ENCODE measurements around the gene PAK4. TPM values are rescaled to one million over a fixed set of nuclear protein-coding genes. Genes with fewer than 3 reads are reported as not detected.
A peak's percentile ranks its signal among the peaks of the same experiment; 100 is the strongest.

Gene PAK4
- total RNA-seq, 1 experiment from 2014 or later: 90.1 TPM

- H3K9me2 ChIP-seq (ENCODE audit: insufficient read depth): no peaks in the 10 kb centered on the region
- peak overlapping the region; percentile 61 to 85 for H3K4me3 ChIP-seq (replicated peaks in 1 of 2; ENCODE audit: low read depth in 1 of 2, low read length in 2 of 2)
- no peak overlapping the region for H2AFZ ChIP-seq (ENCODE audit: low read depth, low read length, poor library complexity, severe bottlenecking)
- peak overlapping the region; percentile 39; the same call in 1 of the 2 replicates for H3K27ac ChIP-seq (ENCODE audit: low read depth, low read length)
- TF ChIP-seq, protein P1, sequence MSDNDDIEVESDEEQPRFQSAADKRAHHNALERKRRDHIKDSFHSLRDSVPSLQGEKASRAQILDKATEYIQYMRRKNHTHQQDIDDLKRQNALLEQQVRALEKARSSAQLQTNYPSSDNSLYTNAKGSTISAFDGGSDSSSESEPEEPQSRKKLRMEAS (IDR thresholded peaks at IDR 0.05): no peak
- TF ChIP-seq POLR2A (IDR thresholded peaks at IDR 0.05; ENCODE audit: borderline replicate concordance, extremely low read depth, insufficient read depth, insufficient read length): no peak
- TF ChIP-seq, protein P2, sequence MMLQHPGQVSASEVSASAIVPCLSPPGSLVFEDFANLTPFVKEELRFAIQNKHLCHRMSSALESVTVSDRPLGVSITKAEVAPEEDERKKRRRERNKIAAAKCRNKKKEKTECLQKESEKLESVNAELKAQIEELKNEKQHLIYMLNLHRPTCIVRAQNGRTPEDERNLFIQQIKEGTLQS (IDR thresholded peaks at IDR 0.05): no peak
- no peak for TF ChIP-seq SRF (IDR thresholded peaks at IDR 0.05; ENCODE audit: low read depth)
- no peak for TF ChIP-seq ELF1 (IDR thresholded peaks at IDR 0.05; ENCODE audit: borderline replicate concordance, low read depth)
- no peak for TF ChIP-seq JUND (IDR thresholded peaks at IDR 0.05)
- no peak for TF ChIP-seq EZH2phosphoT487 (IDR thresholded peaks at IDR 0.05; ENCODE audit: borderline replicate concordance)
- no peak for TF ChIP-seq SP1 (IDR thresholded peaks at IDR 0.05; ENCODE audit: low read depth)
- no peak for TF ChIP-seq TCF7L2 (IDR thresholded peaks at IDR 0.05; ENCODE audit: borderline replicate concordance, extremely low read depth, insufficient read depth, insufficient read length)
- TF ChIP-seq RAD21 (IDR thresholded peaks at IDR 0.05; ENCODE audit: low read depth): no peak
- no peak for TF ChIP-seq POLR2AphosphoS5 (IDR thresholded peaks at IDR 0.05; ENCODE audit: low read depth, low read length)
- TF ChIP-seq, protein P3, sequence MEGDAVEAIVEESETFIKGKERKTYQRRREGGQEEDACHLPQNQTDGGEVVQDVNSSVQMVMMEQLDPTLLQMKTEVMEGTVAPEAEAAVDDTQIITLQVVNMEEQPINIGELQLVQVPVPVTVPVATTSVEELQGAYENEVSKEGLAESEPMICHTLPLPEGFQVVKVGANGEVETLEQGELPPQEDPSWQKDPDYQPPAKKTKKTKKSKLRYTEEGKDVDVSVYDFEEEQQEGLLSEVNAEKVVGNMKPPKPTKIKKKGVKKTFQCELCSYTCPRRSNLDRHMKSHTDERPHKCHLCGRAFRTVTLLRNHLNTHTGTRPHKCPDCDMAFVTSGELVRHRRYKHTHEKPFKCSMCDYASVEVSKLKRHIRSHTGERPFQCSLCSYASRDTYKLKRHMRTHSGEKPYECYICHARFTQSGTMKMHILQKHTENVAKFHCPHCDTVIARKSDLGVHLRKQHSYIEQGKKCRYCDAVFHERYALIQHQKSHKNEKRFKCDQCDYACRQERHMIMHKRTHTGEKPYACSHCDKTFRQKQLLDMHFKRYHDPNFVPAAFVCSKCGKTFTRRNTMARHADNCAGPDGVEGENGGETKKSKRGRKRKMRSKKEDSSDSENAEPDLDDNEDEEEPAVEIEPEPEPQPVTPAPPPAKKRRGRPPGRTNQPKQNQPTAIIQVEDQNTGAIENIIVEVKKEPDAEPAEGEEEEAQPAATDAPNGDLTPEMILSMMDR (IDR thresholded peaks at IDR 0.05 in 2 of 3, conservative IDR thresholded peaks at IDR 0.05 in 1 of 3; ENCODE audit: borderline replicate concordance in 1 of 3, insufficient read depth in 1 of 3, low read depth in 2 of 3, low read length in 2 of 3): no peak
- no peak for TF ChIP-seq SIN3A (IDR thresholded peaks at IDR 0.05; ENCODE audit: low read depth)
- no peak for TF ChIP-seq YY1 (IDR thresholded peaks at IDR 0.05; ENCODE audit: extremely low read depth, insufficient replicate concordance, low read depth, low read length)
- TF ChIP-seq, protein P4, sequence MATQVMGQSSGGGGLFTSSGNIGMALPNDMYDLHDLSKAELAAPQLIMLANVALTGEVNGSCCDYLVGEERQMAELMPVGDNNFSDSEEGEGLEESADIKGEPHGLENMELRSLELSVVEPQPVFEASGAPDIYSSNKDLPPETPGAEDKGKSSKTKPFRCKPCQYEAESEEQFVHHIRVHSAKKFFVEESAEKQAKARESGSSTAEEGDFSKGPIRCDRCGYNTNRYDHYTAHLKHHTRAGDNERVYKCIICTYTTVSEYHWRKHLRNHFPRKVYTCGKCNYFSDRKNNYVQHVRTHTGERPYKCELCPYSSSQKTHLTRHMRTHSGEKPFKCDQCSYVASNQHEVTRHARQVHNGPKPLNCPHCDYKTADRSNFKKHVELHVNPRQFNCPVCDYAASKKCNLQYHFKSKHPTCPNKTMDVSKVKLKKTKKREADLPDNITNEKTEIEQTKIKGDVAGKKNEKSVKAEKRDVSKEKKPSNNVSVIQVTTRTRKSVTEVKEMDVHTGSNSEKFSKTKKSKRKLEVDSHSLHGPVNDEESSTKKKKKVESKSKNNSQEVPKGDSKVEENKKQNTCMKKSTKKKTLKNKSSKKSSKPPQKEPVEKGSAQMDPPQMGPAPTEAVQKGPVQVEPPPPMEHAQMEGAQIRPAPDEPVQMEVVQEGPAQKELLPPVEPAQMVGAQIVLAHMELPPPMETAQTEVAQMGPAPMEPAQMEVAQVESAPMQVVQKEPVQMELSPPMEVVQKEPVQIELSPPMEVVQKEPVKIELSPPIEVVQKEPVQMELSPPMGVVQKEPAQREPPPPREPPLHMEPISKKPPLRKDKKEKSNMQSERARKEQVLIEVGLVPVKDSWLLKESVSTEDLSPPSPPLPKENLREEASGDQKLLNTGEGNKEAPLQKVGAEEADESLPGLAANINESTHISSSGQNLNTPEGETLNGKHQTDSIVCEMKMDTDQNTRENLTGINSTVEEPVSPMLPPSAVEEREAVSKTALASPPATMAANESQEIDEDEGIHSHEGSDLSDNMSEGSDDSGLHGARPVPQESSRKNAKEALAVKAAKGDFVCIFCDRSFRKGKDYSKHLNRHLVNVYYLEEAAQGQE (IDR thresholded peaks at IDR 0.05; ENCODE audit: low read depth): no peak
- H3K27me3 ChIP-seq (ENCODE audit: insufficient read depth, low read length): no peaks in the 10 kb centered on the region
- H3K9me3 ChIP-seq (ENCODE audit: control insufficient read depth in 1 of 2, insufficient read depth in 1 of 2, low read depth in 1 of 2, low read length in 2 of 2): no peaks in the 10 kb centered on the region
- H3K79me2 ChIP-seq (ENCODE audit: insufficient read depth, low read length): peaks cover 10% of the 10 kb centered on the region; the same call in 1 of the 2 replicates
- ChIA-PET POLR2A (interaction anchor here (1.2 kb wide), 1 partner anchor 10 kb away, joined by 7 read pairs; no protein-coding TSS in a partner anchor), CTCF (interaction anchor here (0.9 kb wide), 1 partner anchor 11 kb away, joined by 5 read pairs; no protein-coding TSS in a partner anchor), RAD21 (ENCODE audit: low non-redundant PET in 1 of 2, low total read pairs in 2 of 2, uncharacterized antibody in 2 of 2, unreplicated experiment in 2 of 2) (no interaction called here)
- peak overlapping the region; percentile 76 for H3K9ac ChIP-seq (ENCODE audit: low read length)
- BruUV-seq (replicated peaks): TSS peak; percentile 38
- H3K4me2 ChIP-seq (ENCODE audit: low read length): peak overlapping the region; percentile 92
- H3K36me3 ChIP-seq (ENCODE audit: control insufficient read depth in 1 of 2, insufficient read depth in 2 of 2, low read length in 2 of 2): no peaks in the 10 kb centered on the region
- H4K20me1 ChIP-seq (ENCODE audit: insufficient read depth): no peaks in the 10 kb centered on the region
- no peak for DNase-seq (ENCODE audit: low read depth, low spot score)
- intact Hi-C loops (cut with micrococcal nuclease): no loop called here
- H3K4me1 ChIP-seq (ENCODE audit: control insufficient read depth in 1 of 2, insufficient read depth in 2 of 2, low read length in 2 of 2): peaks cover 15 to 45% of the 10 kb centered on the region in 2 experiments
- ATAC-seq: peak; percentile 31
Observed at GRCh38 chr19:39084732-39085080, 40.9 kb upstream of the PAK4 start.
